AG10803 (cell line): ENCODE measurements around the gene BABAM1.
A peak's percentile ranks its signal among the peaks of the same experiment; 100 is the strongest.

Source experiments
- DNase-seq: peaks from one replicate; pipeline ENCODE4 v3.0.0; 2010; ENCODE audit warnings: low read depth
- H3K4me3 ChIP-seq: 2 replicates; pipeline ENCODE4 v1.5.1; 2011; ENCODE audit warnings: mild to moderate bottlenecking, low read length, control low read depth
- CTCF ChIP-seq: conservative IDR thresholded peaks from 2 replicates; pipeline ENCODE4 v1.5.1; 2011; ENCODE audit warnings: mild to moderate bottlenecking, low read length, control low read depth, inconsistent platforms

BABAM1 gene

GRCh38 chr19:17229890-17230289, 37.4 kb upstream of the BABAM1 start:
- H3K4me3 ChIP-seq = no peak overlapping the region
- no peak for DNase-seq
- no peak for TF ChIP-seq CTCF

GRCh38 chr19:17232258-17232657, 35.0 kb upstream of the BABAM1 start:
- TF ChIP-seq CTCF = no peak
- no peak overlapping the region for H3K4me3 ChIP-seq
- no peak for DNase-seq

GRCh38 chr19:17234911-17235299, 32.3 kb upstream of the BABAM1 start:
- peak; percentile 30 for DNase-seq
- H3K4me3 ChIP-seq = peak overlapping the region; percentile 54

GRCh38 chr19:17235300-17235970, 31.8 kb upstream of the BABAM1 start:
- peak overlapping the region; percentile 54 for H3K4me3 ChIP-seq
- peak; percentile 38 for TF ChIP-seq CTCF
- peak; percentile 64 for DNase-seq

More at GRCh38 chr19:17234911-17235299, 32.3 kb upstream of the BABAM1 start:
- TF ChIP-seq CTCF = no peak

- peak; percentile 33 for DNase-seq
Observed at GRCh38 chr19:17235971-17236777, 31.1 kb upstream of the BABAM1 start.

GRCh38 chr19:17236811-17237543, 30.3 kb upstream of the BABAM1 start:
- no peak for TF ChIP-seq CTCF
- H3K4me3 ChIP-seq = no peak overlapping the region
- DNase-seq = no peak

More at GRCh38 chr19:17235971-17236777, 31.1 kb upstream of the BABAM1 start:
- no peak for TF ChIP-seq CTCF
- H3K4me3 ChIP-seq = peak overlapping the region; percentile 54; the same call in 1 of the 2 replicates
